Stimulated activated naive B cell treated with anti-CD40 and anti-IgM and Interleukin-4, amounts not matched to agents 10 μg/mL and 1 μg/mL and 100 μg/mL, for 72 hours (primary cell): Measurements from ENCODE around the gene IL1RL1.
A peak's percentile ranks its signal among the peaks of the same experiment; 100 is the strongest.

ENCODE experiments used
- ATAC-seq, 2 donors: fragments of 150-1000 bp; cut with Tn5 transposase; replicated peaks; 2 replicates each; pipeline ENCODE4 v1.10.0; 2021; ENCODE audit warnings: moderate library complexity in 1 of 2
- DNase-seq: peaks from one replicate; pipeline ENCODE4 v3.0.0; 2021
- H3K27ac Mint-ChIP-seq: one replicate; pipeline ENCODE4 v1.8.0; 2022; ENCODE audit warnings: mild to moderate bottlenecking, mixed read lengths
- H3K27me3 Mint-ChIP-seq, 2 donors: one replicate each; pipeline ENCODE4 v1.8.0; 2022; ENCODE audit warnings: mixed read lengths in 2 of 2
- H3K36me3 Mint-ChIP-seq, 2 donors: one replicate each; pipeline ENCODE4 v1.8.0; 2022; ENCODE audit warnings: mixed read lengths in 2 of 2, mild to moderate bottlenecking in 1 of 2
- H3K4me1 Mint-ChIP-seq, 2 donors: one replicate each; pipeline ENCODE4 v1.8.0; 2022; ENCODE audit warnings: mixed read lengths in 2 of 2, mild to moderate bottlenecking in 1 of 2
- H3K4me3 Mint-ChIP-seq, 2 donors: one replicate each; pipeline ENCODE4 v1.8.0; 2022; ENCODE audit warnings: mild to moderate bottlenecking in 2 of 2, mixed read lengths in 2 of 2, moderate library complexity in 1 of 2
- H3K9me3 Mint-ChIP-seq, 2 donors: one replicate each; pipeline ENCODE4 v1.8.0; 2022; ENCODE audit warnings: mixed read lengths in 2 of 2, mild to moderate bottlenecking in 1 of 2

Gene IL1RL1

DNA sequence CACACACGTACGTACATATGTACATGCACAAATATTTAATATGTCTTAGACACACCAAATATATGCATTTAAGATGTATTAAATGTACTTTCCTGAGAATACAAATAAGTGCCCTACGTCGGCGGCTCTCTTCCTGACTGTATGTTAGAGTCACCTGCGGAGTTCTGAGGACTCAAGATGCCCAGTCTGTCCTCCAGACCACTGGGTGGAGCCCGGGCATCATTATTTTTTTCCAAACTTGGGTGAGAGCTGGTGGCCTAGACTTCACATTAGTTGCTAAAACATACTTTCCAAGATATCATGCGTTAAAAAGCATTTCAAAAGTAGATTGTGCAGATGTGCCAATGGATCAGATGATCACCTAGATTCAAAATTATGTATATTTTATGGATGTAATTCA, 47.1 kb downstream of the IL1RL1 start:
- Mint-ChIP-seq H3K4me1 (peaks cover 13 to 35% of the 10 kb centered on the region in 2 donors), H3K4me3 (no peak overlapping the region), H3K27ac (no peak overlapping the region), H3K9me3 (no peaks in the 10 kb centered on the region), H3K36me3 (peaks cover 0 to 3% of the 10 kb centered on the region in 2 donors), H3K27me3 (no peaks in the 10 kb centered on the region)
- ATAC-seq (no peak), DNase-seq (no peak)

DNA sequence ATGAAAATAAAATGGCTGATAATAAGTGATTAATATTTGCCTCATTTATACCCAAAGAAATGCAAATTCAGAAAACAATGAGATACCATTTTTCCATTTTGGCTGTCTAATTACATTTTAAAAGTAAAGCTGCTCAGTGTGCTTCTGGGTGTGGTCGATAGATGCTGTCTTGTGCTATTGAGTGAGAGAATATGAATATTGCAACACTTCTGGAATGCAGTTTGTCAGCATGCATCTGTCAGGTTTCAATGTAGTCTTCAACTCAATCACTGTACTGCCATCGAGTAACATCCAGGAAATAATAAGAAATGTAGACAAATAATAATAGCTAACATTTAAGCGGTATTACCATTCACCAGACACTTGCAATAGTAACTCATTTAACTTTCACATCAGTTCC, 48.2 kb downstream of the IL1RL1 start:
- Mint-ChIP-seq H3K4me3 (no peak overlapping the region), H3K27me3 (no peaks in the 10 kb centered on the region), H3K27ac (no peak overlapping the region), H3K36me3 (peaks cover 0 to 4% of the 10 kb centered on the region in 2 donors), H3K9me3 (no peaks in the 10 kb centered on the region), H3K4me1 (peaks cover 13 to 35% of the 10 kb centered on the region in 2 donors)
- ATAC-seq (no peak), DNase-seq (no peak)

DNA sequence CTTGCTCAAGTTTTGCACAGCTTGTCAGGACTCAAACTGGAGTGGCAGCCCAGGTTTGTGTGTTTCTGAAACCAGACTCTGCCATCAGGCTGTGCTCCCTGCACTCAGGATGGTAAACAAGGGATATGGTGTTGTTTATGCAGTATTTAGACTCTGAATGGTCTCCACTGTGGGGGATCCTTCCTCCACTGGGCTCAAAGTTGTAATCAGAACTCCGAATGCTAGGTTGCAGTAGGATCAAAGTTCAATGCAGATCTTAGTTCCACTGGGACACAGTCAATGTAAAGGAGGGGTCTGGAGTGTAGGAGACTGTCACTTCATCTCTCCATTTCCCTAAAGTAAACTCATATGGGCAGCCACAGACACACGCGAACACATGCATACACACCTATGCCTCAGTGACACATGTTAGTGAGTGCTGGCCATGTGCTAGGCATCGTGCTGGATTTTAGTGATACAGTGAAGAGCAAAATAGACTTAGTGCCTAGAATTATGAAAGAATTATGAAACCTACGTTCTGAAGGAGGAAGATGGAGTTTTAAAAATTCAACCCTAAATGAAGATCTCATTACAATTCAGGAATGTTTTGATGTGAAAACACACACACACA, 50.4 kb downstream of the IL1RL1 start:
- DNase-seq (no peak), ATAC-seq (no peak)
- no peak overlapping the region for H3K4me3 Mint-ChIP-seq
- H3K27ac Mint-ChIP-seq, result no peak overlapping the region
- no peaks in the 10 kb centered on the region for H3K27me3 Mint-ChIP-seq
- H3K9me3 Mint-ChIP-seq, result peaks cover 12 to 16% of the 10 kb centered on the region in 2 donors
- H3K4me1 Mint-ChIP-seq, result peaks cover 9 to 25% of the 10 kb centered on the region in 2 donors
- H3K36me3 Mint-ChIP-seq, result peaks cover 20 to 26% of the 10 kb centered on the region in 2 donors

DNA sequence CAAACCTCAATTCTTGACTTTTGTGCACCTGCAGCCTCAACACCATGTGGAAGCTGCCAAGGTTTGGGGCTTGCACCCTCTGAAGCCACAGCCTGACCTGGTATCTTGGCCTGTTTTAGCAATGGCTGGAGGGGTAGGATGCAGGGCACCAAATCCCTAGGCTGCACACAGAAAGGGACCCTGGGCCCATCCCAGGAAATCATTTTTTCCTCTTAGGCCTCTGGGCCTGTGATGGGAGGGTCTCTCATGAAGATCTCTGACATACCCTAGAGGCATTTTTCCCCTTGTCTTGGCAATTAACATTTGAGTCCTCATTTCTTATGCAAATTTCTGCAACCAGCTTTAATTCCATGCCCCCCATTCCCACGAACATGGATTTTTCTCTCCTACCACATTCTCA, 54.4 kb downstream of the IL1RL1 start:
- Mint-ChIP-seq H3K9me3 (peaks cover 15 to 20% of the 10 kb centered on the region in 2 donors), H3K27me3 (no peaks in the 10 kb centered on the region), H3K4me1 (peaks cover 9 to 19% of the 10 kb centered on the region in 2 donors), H3K4me3 (no peak overlapping the region), H3K27ac (no peak overlapping the region), H3K36me3 (peaks cover 28 to 36% of the 10 kb centered on the region in 2 donors)
- DNase-seq, result no peak
- no peak for ATAC-seq

DNA sequence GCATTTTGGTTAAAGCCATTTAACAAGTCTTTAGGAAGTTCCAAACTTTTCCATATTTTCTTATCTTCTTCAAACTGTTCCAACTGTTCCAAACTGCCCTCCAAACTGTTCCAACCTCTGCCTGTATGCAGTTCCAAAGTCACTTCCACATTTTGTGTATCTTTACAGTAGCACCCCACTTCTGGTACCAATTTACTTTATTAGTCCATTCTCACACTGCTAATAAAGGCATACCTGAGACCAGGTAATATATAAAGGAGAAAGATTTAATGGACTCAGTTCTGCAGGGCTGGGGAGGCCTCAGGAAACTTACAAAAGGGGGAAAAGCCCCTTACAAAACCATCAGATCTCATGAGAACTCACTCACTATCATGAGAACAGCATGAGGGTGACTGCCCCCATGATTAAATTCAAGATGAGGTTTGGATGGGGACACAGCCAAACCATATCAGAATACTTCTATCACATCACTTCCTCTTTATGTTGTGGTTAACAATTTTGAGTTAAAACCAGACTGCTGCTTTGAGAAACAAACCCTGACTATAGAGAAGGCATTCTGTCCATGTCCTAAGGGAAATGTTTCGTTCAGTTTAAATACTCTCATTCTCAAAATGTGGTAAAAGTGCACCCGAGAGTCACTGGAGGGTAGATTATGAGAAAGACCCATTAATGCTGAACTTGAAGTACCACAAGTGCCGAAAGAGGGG, 55.2 kb downstream of the IL1RL1 start:
- Mint-ChIP-seq H3K27ac (peak overlapping the region; percentile 79), H3K36me3 (peaks cover 28 to 36% of the 10 kb centered on the region in 2 donors), H3K9me3 (peaks cover 15 to 20% of the 10 kb centered on the region in 2 donors), H3K4me3 (no peak overlapping the region), H3K27me3 (no peaks in the 10 kb centered on the region), H3K4me1 (peaks cover 9 to 19% of the 10 kb centered on the region in 2 donors)
- ATAC-seq, result peak; percentile 90
- DNase-seq, result peak; percentile 15

DNA sequence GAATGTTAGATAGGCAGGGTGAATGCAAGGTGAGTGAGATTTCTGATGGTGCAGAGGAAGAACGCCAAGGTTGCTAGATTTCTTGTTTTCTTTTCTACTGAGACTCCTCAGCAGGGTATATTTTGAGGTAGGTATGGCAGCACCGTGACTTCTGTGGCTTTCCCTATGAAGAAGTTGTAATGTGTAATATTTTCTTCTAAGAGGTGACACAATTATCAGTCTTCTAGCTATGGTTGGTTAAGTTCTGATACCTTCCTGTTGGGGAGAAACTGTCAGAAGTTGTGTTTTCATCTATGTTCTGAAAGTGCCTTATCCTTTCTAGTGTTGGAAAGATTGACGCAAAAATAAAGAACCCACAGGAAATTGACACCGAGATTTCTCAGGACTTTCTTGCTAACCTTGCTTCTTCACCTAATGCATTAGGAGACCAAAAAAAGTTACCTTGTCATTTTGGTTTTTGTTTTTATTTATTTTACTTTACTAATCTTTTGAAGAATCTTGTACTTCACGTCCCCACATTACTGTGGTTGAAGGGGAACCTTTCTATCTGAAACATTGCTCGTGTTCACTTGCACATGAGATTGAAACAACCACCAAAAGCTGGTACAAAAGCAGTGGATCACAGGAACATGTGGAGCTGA, 56.1 kb downstream of the IL1RL1 start:
- ATAC-seq, result peak; percentile 70 to 72
- DNase-seq, result no peak
- H3K27me3 Mint-ChIP-seq, result no peaks in the 10 kb centered on the region
- peaks cover 15 to 20% of the 10 kb centered on the region in 2 donors for H3K9me3 Mint-ChIP-seq
- H3K4me3 Mint-ChIP-seq, result no peak overlapping the region
- peaks cover 28 to 36% of the 10 kb centered on the region in 2 donors for H3K36me3 Mint-ChIP-seq
- H3K27ac Mint-ChIP-seq, result peak overlapping the region; percentile 11
- H3K4me1 Mint-ChIP-seq, result peaks cover 9 to 19% of the 10 kb centered on the region in 2 donors

DNA sequence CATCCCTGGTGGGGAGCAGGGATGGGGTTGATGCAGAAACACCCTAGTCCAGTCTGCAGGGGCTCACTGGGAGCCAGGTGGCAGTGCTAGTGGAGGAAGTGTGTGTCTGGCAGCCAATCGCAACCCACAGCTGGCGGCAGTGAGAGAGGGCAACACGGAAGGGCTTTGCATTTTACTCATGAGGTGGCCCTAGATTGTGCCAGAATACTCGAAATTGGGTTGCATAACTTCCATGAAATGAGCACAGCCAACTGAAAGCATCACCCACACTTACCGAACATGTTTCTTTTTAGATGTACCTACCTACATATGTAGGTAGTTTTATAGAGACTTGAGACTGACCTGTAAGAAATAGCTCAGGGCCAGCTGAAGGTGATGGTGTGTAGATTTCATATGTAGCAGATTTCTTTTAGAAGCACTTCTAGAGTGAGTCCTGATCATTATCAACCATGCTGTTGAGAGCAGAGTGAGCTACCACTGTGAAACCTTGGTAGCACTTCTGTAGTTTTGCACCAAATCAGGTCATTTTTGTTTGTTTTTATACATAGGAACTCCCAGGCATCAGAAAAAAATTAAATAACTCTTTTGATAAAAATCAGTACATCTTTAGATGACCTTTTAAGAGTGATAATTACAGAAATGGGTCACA, 57.2 kb downstream of the IL1RL1 start:
- ATAC-seq (no peak), DNase-seq (no peak)
- peaks cover 9 to 19% of the 10 kb centered on the region in 2 donors for H3K4me1 Mint-ChIP-seq
- no peak overlapping the region for H3K4me3 Mint-ChIP-seq
- peaks cover 0 to 1% of the 10 kb centered on the region in 2 donors for H3K27me3 Mint-ChIP-seq
- peaks cover 15 to 20% of the 10 kb centered on the region in 2 donors for H3K9me3 Mint-ChIP-seq
- peak overlapping the region; percentile 17 for H3K27ac Mint-ChIP-seq
- peaks cover 28 to 33% of the 10 kb centered on the region in 2 donors for H3K36me3 Mint-ChIP-seq

DNA sequence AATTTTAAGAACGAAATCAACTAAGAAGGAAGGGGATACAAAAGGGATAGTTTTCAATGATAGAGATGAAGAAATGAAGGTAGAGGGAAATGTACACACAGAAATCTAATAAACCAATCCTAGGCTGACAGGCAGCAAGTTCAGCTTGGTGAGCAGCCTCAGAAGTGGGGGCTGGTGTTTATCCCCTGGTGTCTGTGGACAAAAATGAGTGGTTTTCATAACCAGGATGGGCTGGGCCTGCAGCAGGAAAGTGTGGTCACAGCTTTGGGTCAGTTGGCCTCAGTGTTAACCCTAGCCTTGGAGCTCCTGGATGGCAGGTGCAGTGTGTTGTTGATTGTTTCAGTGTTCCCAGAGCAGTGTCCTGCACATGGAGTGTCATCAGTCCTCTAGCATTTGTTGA, 58.5 kb downstream of the IL1RL1 start:
- Mint-ChIP-seq H3K36me3 (peaks cover 29% of the 10 kb centered on the region in 2 donors), H3K27ac (no peak overlapping the region), H3K27me3 (peaks cover 0 to 4% of the 10 kb centered on the region in 2 donors), H3K4me1 (peaks cover 9 to 19% of the 10 kb centered on the region in 2 donors), H3K4me3 (no peak overlapping the region), H3K9me3 (peaks cover 15 to 20% of the 10 kb centered on the region in 2 donors)
- ATAC-seq (no peak), DNase-seq (no peak)

DNA sequence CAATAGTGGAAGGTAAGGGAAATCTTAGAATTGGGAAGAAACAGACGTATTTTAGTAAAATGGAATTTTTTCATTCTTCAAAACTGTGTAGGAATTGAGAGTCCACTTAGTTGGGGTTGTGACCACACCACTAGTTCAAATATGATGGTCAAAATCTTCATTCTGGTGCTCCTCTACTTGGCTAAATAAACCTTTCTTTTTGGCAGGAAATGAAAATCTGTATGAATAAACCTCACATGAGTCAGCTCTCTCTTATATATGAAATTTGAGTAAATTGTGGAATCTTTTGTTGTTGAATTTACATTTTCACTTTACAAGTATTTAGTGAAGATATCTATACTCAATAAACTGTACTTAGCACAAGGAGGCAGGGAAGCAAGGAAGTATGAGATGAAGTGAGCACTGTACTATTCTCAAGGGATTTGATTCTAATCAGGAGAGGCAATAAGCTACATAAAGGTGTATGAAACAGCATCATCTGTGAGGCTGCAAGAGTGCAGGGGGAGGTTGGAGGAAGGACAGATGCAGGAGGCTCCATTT, 64.8 kb downstream of the IL1RL1 start:
- Mint-ChIP-seq H3K27me3 (peaks cover 6 to 23% of the 10 kb centered on the region in 2 donors), H3K4me3 (no peak overlapping the region), H3K27ac (no peak overlapping the region), H3K9me3 (no peaks in the 10 kb centered on the region), H3K36me3 (peaks cover 2 to 3% of the 10 kb centered on the region in 2 donors), H3K4me1 (peaks cover 0 to 1% of the 10 kb centered on the region in 2 donors)
- ATAC-seq (no peak), DNase-seq (no peak)

DNA sequence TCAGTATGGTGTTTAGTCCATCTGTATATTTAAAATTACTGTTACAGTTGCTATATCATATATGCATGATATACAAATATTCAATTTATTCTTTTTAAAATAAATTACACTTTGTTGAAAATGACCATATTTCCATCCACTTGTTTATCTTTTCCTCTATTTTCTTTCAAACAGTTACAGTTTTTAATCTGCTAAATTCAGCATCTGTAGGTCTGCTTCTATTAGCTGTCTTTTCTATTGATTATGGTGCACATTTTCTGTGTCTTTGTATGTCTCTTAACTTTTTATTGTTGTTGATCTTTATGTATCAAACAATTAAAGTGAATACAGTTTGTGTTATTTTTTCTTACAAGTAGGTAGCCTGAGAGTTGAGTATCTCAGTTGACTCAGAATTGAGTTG, 72.4 kb downstream of the IL1RL1 start:
- H3K27me3 Mint-ChIP-seq, result peaks cover 2 to 6% of the 10 kb centered on the region in 2 donors
- no peaks in the 10 kb centered on the region for H3K4me1 Mint-ChIP-seq
- H3K9me3 Mint-ChIP-seq, result peaks cover 8 to 10% of the 10 kb centered on the region in 2 donors
- no peak overlapping the region for H3K4me3 Mint-ChIP-seq
- DNase-seq (no peak), ATAC-seq (no peak)
- no peak overlapping the region for H3K27ac Mint-ChIP-seq
- peaks cover 1 to 12% of the 10 kb centered on the region in 2 donors for H3K36me3 Mint-ChIP-seq

DNA sequence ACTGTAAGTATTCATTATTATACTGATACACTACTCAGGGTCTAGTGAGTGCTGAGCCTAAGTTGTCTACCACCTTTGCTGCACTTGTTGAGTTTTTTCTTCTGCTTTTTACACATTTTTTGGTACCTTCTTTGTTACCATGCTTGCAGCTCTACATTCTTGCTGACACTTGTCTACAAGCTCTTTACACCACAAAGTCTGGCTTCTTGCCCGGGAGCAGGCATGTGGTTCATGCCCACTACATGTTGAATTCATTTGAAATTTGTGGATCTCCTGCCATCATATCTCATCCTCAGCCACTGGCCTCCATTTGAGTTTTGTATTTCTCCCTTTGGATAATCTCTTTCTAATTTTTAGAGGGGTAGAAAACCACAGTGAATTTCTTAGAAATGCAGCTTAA, 74.2 kb downstream of the IL1RL1 start:
- Mint-ChIP-seq H3K27ac (no peak overlapping the region), H3K4me1 (no peaks in the 10 kb centered on the region), H3K36me3 (peaks cover 1 to 12% of the 10 kb centered on the region in 2 donors), H3K9me3 (peaks cover 8 to 10% of the 10 kb centered on the region in 2 donors), H3K4me3 (no peak overlapping the region), H3K27me3 (peaks cover 0 to 2% of the 10 kb centered on the region in 2 donors)
- ATAC-seq (no peak), DNase-seq (no peak)

DNA sequence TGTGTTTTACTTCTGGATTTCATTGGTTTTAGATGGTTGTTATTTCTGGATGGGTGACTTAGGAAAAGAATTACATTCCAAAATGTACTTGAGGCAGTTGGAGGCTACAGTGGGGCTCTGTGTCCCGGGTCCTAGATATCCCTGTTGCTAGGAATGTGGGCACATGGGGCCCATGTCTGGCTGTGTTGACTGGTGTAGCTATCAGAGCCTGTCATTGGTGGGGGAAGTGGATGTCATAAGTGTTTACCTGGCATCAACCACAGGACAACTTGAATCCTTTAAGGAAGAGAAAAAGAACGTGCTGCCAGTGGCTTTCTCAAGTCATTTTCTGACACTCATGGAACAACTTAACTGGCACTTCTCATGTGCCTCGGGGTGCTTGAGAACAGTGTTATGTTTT, 74.6 kb downstream of the IL1RL1 start:
- no peaks in the 10 kb centered on the region for H3K27me3 Mint-ChIP-seq
- no peak overlapping the region for H3K4me3 Mint-ChIP-seq
- peaks cover 8 to 10% of the 10 kb centered on the region in 2 donors for H3K9me3 Mint-ChIP-seq
- H3K36me3 Mint-ChIP-seq, result peaks cover 1 to 12% of the 10 kb centered on the region in 2 donors
- ATAC-seq (no peak), DNase-seq (no peak)
- no peaks in the 10 kb centered on the region for H3K4me1 Mint-ChIP-seq
- no peak overlapping the region for H3K27ac Mint-ChIP-seq

DNA sequence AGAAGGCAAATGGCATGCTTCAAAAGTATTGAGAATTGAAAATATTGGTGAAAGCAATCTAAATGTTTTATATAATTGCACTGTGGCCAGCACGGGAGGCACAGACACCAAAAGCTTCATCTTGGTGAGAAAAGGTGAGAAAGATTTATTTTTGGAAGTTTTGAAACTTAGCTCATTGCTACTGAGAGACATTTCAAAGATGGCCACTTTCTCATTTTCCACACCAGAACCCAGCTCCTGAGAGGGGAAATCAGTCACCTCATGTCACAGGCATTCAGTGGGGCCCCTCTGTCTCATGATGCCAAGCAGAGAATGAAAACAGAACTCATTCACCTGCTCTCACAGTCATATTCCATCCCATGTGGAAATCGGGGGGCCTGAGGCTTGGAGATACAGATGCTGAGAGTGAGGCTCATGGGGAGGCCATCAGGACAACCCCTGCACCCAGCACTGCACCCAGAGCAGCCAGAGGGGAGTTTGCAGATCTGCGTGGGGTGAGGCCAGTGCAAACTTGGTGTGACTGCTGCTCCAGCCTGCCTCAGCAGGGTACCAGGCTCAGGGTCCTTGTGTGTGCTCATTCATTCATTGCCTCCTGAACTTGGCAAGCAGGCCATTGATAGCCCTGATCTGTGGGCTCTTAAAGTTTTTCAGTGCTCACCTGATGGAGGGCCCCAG, 75.6 kb downstream of the IL1RL1 start:
- DNase-seq, result no peak
- ATAC-seq, result no peak
- no peak overlapping the region for H3K27ac Mint-ChIP-seq
- peaks cover 8 to 10% of the 10 kb centered on the region in 2 donors for H3K9me3 Mint-ChIP-seq
- H3K4me3 Mint-ChIP-seq, result no peak overlapping the region
- H3K4me1 Mint-ChIP-seq, result no peaks in the 10 kb centered on the region
- H3K36me3 Mint-ChIP-seq, result peaks cover 1 to 12% of the 10 kb centered on the region in 2 donors
- H3K27me3 Mint-ChIP-seq, result no peaks in the 10 kb centered on the region
